Parathyroid adenoma (tissue), 2 donors: Measurements from ENCODE around the gene ANTKMT.

Experiments
- H2AFZ ChIP-seq: fragments of 300-600 bp; sonication (generic); one replicate; pipeline ENCODE4 v1.7.0; 2017; ENCODE audit warnings: antibody characterized with exemption, mild to moderate bottlenecking
- H3K27ac ChIP-seq: fragments of 300-600 bp; sonication (generic); one replicate; pipeline ENCODE4 v1.7.0; 2017
- H3K27me3 ChIP-seq: fragments of 300-600 bp; sonication (generic); one replicate; pipeline ENCODE4 v1.7.0; 2017; ENCODE audit warnings: low read length; ENCODE audit not compliant: control insufficient read depth, insufficient read depth
- H3K36me3 ChIP-seq: fragments of 300-600 bp; sonication (generic); one replicate; pipeline ENCODE4 v1.7.0; 2017; ENCODE audit warnings: low read length; ENCODE audit not compliant: control insufficient read depth, insufficient read depth
- H3K4me1 ChIP-seq: fragments of 300-600 bp; sonication (generic); one replicate; pipeline ENCODE4 v1.7.0; 2017; ENCODE audit warnings: control low read depth
- H3K4me2 ChIP-seq: fragments of 300-600 bp; sonication (generic); one replicate; pipeline ENCODE4 v1.7.0; 2017; ENCODE audit warnings: low read length
- H3K4me3 ChIP-seq: fragments of 300-600 bp; sonication (generic); one replicate; pipeline ENCODE4 v1.7.0; 2017; ENCODE audit warnings: low read depth, low read length
- H3K79me2 ChIP-seq: fragments of 300-600 bp; sonication (generic); one replicate; pipeline ENCODE4 v1.7.0; 2017; ENCODE audit warnings: control low read depth
- H3K9ac ChIP-seq: fragments of 300-600 bp; sonication (generic); one replicate; pipeline ENCODE4 v1.7.0; 2017; ENCODE audit warnings: mild to moderate bottlenecking
- H3K9me3 ChIP-seq: fragments of 300-600 bp; sonication (generic); one replicate; pipeline ENCODE4 v1.7.0; 2017; ENCODE audit warnings: low read length; ENCODE audit not compliant: control insufficient read depth
- CTCF ChIP-seq: fragments of 300-600 bp; sonication (generic); IDR thresholded peaks from one replicate; pipeline ENCODE4 v1.7.0; 2017; ENCODE audit warnings: antibody characterized with exemption, mild to moderate bottlenecking
- donor health status: primary hyperparathyroidism.

Gene ANTKMT

GRCh38 chr16:747978-748746, 27.2 kb downstream of the ANTKMT start:
- Histone ChIP-seq H3K27me3 (no peaks in the 10 kb centered on the region), H3K9ac (no peak overlapping the region), H3K4me3 (no peak overlapping the region), H3K9me3 (no peaks in the 10 kb centered on the region), H3K4me2 (no peak overlapping the region), H3K27ac (no peak overlapping the region), H3K36me3 (no peaks in the 10 kb centered on the region), H3K79me2 (no peaks in the 10 kb centered on the region), H2AFZ (no peak overlapping the region), H3K4me1 (no peaks in the 10 kb centered on the region)
- no peak for TF ChIP-seq CTCF

DNA sequence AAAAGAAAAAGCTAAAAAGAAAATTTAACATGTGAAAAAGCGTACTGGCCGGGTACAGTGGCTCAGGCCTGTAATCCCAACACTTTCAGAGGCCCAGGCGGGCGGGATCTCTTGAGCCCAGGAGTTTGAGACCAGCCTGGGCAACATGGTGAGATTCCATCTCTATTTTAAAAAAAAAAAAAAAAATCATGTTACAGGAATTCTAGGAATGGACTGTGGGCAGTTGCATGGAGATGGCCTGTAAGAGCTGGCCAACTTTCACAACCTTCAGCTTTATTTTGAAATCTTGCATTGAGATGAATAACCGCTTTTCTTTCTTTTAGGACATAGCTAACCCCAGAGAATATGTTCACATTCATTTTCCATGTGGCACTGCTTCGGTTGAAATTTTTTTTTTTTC, 28.1 kb downstream of the ANTKMT start:
- H3K9me3 ChIP-seq = no peaks in the 10 kb centered on the region

GRCh38 chr16:750485-750884, 29.5 kb downstream of the ANTKMT start:
- H3K9ac ChIP-seq = no peak overlapping the region
- H3K79me2 ChIP-seq = no peaks in the 10 kb centered on the region
- no peaks in the 10 kb centered on the region for H3K9me3 ChIP-seq
- no peak overlapping the region for H2AFZ ChIP-seq
- H3K36me3 ChIP-seq = no peaks in the 10 kb centered on the region
- no peak for TF ChIP-seq CTCF
- H3K4me1 ChIP-seq = no peaks in the 10 kb centered on the region
- H3K27ac ChIP-seq = no peak overlapping the region
- H3K27me3 ChIP-seq = no peaks in the 10 kb centered on the region
- no peak overlapping the region for H3K4me3 ChIP-seq
- no peak overlapping the region for H3K4me2 ChIP-seq

More for the DNA sequence above, 28.1 kb downstream of the ANTKMT start:
- H3K27me3 ChIP-seq = no peaks in the 10 kb centered on the region
- no peaks in the 10 kb centered on the region for H3K4me1 ChIP-seq
- no peak overlapping the region for H2AFZ ChIP-seq
- TF ChIP-seq CTCF = no peak
- no peaks in the 10 kb centered on the region for H3K36me3 ChIP-seq
- no peak overlapping the region for H3K4me3 ChIP-seq
- no peak overlapping the region for H3K4me2 ChIP-seq
- H3K27ac ChIP-seq = no peak overlapping the region
- no peaks in the 10 kb centered on the region for H3K79me2 ChIP-seq
- H3K9ac ChIP-seq = no peak overlapping the region

DNA sequence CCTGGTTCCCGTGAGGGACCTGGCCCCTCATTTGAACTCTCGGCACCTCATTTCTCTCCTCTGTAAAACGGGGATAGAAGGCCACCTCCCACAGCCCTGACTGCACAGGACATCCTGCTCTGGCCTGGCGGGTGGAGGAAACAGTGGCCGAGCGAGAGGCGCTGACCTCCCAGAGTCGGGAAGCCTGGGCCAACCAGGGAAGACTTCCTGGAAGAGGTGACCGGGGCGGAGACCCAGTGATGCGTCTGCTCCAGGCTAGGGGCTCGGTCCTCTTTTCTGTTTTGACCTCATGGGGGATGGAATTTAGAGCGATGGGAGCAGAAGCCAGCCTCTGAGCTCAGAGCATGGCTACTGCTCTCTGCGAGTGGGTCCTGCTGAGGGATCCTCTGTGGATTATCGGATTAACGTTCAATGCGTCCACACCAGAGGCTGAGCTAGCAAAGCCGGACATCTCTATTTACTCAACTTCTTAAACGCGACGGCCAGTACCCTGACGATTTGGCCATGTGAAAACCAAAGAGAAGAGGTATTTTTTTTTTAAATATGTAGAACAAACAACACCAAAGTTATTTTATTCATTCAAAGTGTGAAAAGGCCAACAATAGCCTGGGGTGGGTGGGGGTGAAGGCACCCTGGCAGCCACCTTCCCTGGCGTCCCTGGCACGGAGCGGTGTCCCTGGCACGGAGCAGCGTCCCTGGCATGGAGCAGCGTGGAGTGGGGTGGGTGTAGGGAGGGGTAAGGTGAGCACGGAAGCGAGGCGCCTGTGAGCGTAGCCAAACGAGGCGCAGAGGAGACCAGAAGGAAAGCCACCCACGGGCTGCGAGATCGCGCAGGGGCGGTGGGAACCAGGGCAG, 30.4 kb downstream of the ANTKMT start:
- H3K79me2 ChIP-seq = no peaks in the 10 kb centered on the region
- H3K4me2 ChIP-seq = no peak overlapping the region
- no peak for TF ChIP-seq CTCF
- no peak overlapping the region for H3K27ac ChIP-seq
- no peak overlapping the region for H2AFZ ChIP-seq
- H3K36me3 ChIP-seq = no peaks in the 10 kb centered on the region
- H3K4me1 ChIP-seq = no peaks in the 10 kb centered on the region
- no peaks in the 10 kb centered on the region for H3K27me3 ChIP-seq
- H3K4me3 ChIP-seq = no peak overlapping the region
- H3K9ac ChIP-seq = no peak overlapping the region
- no peaks in the 10 kb centered on the region for H3K9me3 ChIP-seq
